GM12891 (cell line): Measurements from ENCODE around the gene ITGA8.

Experiments used
- POLR2A ChIP-seq: IDR thresholded peaks from 2 replicates; pipeline ENCODE4 v1.6.1; 2011; ENCODE audit warnings: low read depth, low read length, control low read depth
- POLR2AphosphoS5 ChIP-seq: IDR thresholded peaks from 2 replicates; pipeline ENCODE4 v1.6.1; 2011; ENCODE audit warnings: low read depth, low read length, control low read depth
- SPI1 ChIP-seq: IDR thresholded peaks from 2 replicates; pipeline ENCODE4 v1.6.1; 2011; ENCODE audit warnings: low read depth, low read length, control low read depth
- TAF1 ChIP-seq: IDR thresholded peaks from 2 replicates; pipeline ENCODE4 v1.6.1; 2011; ENCODE audit warnings: low read depth, low read length, control low read depth

DNA sequence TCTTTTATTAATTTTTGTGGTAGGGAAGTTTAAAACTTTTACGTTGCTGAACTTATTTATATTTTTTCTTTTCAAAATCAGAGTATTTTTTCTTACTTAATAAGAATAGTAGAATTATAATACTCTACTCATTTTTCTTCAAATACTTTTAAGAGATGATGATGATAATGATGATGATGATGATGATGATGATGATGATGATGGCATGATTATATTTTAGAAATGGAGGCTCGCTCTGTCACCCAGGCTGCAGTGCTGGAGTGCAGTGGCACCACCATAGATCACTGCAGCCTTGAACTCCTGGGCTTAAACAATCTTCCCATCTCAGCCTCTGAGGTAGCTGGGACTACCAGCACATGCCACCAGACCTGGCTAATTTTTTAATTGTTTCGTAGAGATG is 230.3 kb downstream of the ITGA8 start:
- TF ChIP-seq SPI1 (no peak), POLR2AphosphoS5 (no peak), POLR2A (no peak), TAF1 (no peak)
